MM.1S (cell line): ENCODE measurements around the gene ERG.

Experiments
- DNase-seq: peaks from one replicate; pipeline ENCODE4 v3.0.0-alpha.2; 2015
- H2AFZ ChIP-seq: fragments of 300-600 bp; sonication (generic); 2 replicates; pipeline ENCODE4 v1.6.0; 2016; ENCODE audit warnings: antibody characterized with exemption, low read length
- H3F3A ChIP-seq: fragments of 300-600 bp; sonication (generic); 2 replicates; pipeline ENCODE4 v1.6.1; 2016; ENCODE audit warnings: mild to moderate bottlenecking, antibody characterized with exemption, low read length, moderate library complexity, mixed read lengths; ENCODE audit not compliant: insufficient read depth
- H3K27ac ChIP-seq: fragments of 300-600 bp; sonication (generic); 2 replicates; pipeline ENCODE4 v1.5.1; 2016; ENCODE audit warnings: mild to moderate bottlenecking, low read length
- H3K27me3 ChIP-seq: fragments of 300-600 bp; sonication (generic); replicated peaks from 2 replicates; pipeline ENCODE4 v1.6.0; 2016; ENCODE audit warnings: low read length; ENCODE audit not compliant: insufficient read depth
- H3K36me3 ChIP-seq: fragments of 300-600 bp; sonication (generic); replicated peaks from 2 replicates; pipeline ENCODE4 v1.6.1; 2016; ENCODE audit warnings: mild to moderate bottlenecking, low read length, mixed read lengths; ENCODE audit not compliant: insufficient read depth
- H3K4me1 ChIP-seq: fragments of 300-600 bp; sonication (generic); 2 replicates; pipeline ENCODE4 v1.6.1; 2016; ENCODE audit warnings: low read length, mixed read lengths
- H3K4me2 ChIP-seq: fragments of 300-600 bp; sonication (generic); 2 replicates; pipeline ENCODE4 v1.6.0; 2016; ENCODE audit warnings: low read depth, low read length
- H3K4me3 ChIP-seq: fragments of 300-600 bp; sonication (generic); 2 replicates; pipeline ENCODE4 v1.5.1; 2016; ENCODE audit warnings: low read length, mixed read lengths
- H3K79me2 ChIP-seq: fragments of 300-600 bp; sonication (generic); 2 replicates; pipeline ENCODE4 v1.6.1; 2016; ENCODE audit warnings: mixed run types, low read length, mixed read lengths
- H3K9ac ChIP-seq: fragments of 300-600 bp; sonication (generic); 2 replicates; pipeline ENCODE4 v1.6.1; 2016; ENCODE audit warnings: low read length, mixed read lengths
- H3K9me2 ChIP-seq: fragments of 300-600 bp; sonication (generic); replicated peaks from 2 replicates; pipeline ENCODE4 v1.6.1; 2016; ENCODE audit warnings: mild to moderate bottlenecking, low read length, mixed read lengths; ENCODE audit not compliant: insufficient read depth
- H3K9me3 ChIP-seq: fragments of 300-600 bp; sonication (generic); replicated peaks from 2 replicates; pipeline ENCODE4 v1.6.1; 2016; ENCODE audit warnings: mild to moderate bottlenecking, low read length, mixed read lengths; ENCODE audit not compliant: insufficient read depth
- H4K20me1 ChIP-seq: fragments of 300-600 bp; sonication (generic); 2 replicates; pipeline ENCODE4 v1.6.1; 2016; ENCODE audit warnings: mild to moderate bottlenecking, low read length, moderate library complexity, mixed read lengths; ENCODE audit not compliant: insufficient read depth
- CTCF ChIP-seq: fragments of 300-600 bp; sonication (generic); IDR thresholded peaks from 2 replicates; pipeline ENCODE4 v1.5.1; 2016; ENCODE audit warnings: antibody characterized with exemption, low read length, mixed read lengths
- EZH2 ChIP-seq: fragments of 300-600 bp; sonication (generic); optimal IDR thresholded peaks from 2 replicates; pipeline ENCODE3; 2017; ENCODE audit warnings: low read depth, mild to moderate bottlenecking, antibody characterized with exemption, low read length, mixed read lengths
- EZH2phosphoT487 ChIP-seq: fragments of 300-600 bp; sonication (generic); IDR thresholded peaks from 2 replicates; pipeline ENCODE4 v1.6.1; 2018; ENCODE audit warnings: antibody characterized with exemption, low read length

Gene ERG

DNA sequence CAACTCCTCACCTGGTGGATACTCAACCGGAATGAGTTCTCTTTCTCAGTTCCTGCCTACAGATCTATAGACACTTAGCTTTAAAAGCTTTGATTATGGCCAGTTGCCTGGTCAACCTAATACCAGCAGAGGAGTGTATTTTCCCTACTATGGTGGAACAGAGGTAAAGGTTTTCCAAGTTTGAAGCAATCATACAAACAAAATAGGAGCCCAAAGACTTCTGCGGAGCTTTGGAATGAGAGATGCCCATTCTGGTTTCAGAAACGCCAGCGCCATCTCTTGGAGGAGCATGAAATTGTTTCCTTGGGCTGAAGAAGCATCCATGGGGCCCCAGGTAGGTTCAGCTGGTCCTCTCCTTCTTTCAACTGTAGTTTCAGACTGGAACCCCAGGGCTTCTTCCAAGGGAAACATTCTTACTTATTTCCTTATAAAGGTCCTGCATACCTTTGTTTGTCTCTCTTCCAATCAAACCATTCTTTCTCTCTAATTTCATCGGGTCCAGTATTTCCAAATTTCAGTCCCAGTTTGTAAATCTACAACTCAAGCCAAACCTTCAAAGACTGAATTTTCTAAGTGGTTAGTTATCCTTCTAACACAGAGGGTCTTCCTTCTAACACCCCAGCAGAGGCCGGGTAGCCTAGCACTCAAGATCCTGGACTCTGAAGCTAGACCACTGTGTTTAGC, 145.6 kb downstream of the ERG start:
- H3K4me2 ChIP-seq = no peak overlapping the region
- no peak overlapping the region for H3K9ac ChIP-seq
- 0 out of 2 replicates have a peak, but pooled peaks cover 2% of the 10 kb centered on the region for H3K4me1 ChIP-seq
- H2AFZ ChIP-seq = no peak overlapping the region
- peak; percentile 63 for DNase-seq
- H3K27ac ChIP-seq = no peak overlapping the region
- H3K27me3 ChIP-seq = no peaks in the 10 kb centered on the region
- no peaks in the 10 kb centered on the region for H3K9me3 ChIP-seq
- no peak overlapping the region for H3K4me3 ChIP-seq
- TF ChIP-seq CTCF (peak; percentile 97), EZH2phosphoT487 (no peak), EZH2 (no peak)
- no peaks in the 10 kb centered on the region for H3K9me2 ChIP-seq
- H3K36me3 ChIP-seq = no peaks in the 10 kb centered on the region
- H4K20me1 ChIP-seq = no peaks in the 10 kb centered on the region
- H3K79me2 ChIP-seq = no peaks in the 10 kb centered on the region
- H3F3A ChIP-seq = no peaks in the 10 kb centered on the region

DNA sequence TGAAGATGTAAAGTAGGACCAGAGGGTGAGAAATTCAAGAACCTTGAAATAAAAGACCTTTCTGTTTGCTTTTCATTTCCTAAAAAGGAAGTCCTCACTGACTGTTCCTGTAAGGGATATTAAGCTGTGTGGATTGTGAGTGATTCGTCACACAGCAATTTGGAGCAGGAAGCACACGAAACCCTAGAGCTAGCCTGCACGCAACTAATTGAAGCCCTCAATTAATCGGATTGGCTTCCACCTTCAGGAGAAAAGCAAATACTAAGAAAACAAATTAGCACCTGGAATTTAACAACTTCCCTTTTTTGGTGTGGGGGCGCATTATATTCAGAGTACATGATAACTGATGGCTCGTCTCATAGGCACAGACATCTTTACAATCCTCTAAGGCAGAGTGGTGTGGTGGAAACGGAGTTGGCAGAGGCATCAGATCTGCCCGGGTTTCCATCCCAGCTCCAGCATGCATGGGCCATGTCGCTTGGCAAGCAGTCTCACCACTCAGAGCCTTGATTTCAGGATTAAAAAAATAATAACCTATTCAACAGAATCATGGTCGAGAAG, 146.2 kb downstream of the ERG start:
- Histone ChIP-seq H3K4me3 (no peak overlapping the region), H2AFZ (no peak overlapping the region), H3K79me2 (no peaks in the 10 kb centered on the region), H3K9me3 (no peaks in the 10 kb centered on the region), H3K36me3 (no peaks in the 10 kb centered on the region), H3K4me1 (0 out of 2 replicates have a peak, but pooled peaks cover 2% of the 10 kb centered on the region), H3K4me2 (no peak overlapping the region), H3K27me3 (no peaks in the 10 kb centered on the region), H4K20me1 (no peaks in the 10 kb centered on the region), H3K27ac (no peak overlapping the region), H3K9ac (no peak overlapping the region), H3F3A (no peaks in the 10 kb centered on the region), H3K9me2 (no peaks in the 10 kb centered on the region)
- no peak for DNase-seq
- TF ChIP-seq EZH2phosphoT487 = no peak
- TF ChIP-seq CTCF = no peak
- no peak for TF ChIP-seq EZH2

DNA sequence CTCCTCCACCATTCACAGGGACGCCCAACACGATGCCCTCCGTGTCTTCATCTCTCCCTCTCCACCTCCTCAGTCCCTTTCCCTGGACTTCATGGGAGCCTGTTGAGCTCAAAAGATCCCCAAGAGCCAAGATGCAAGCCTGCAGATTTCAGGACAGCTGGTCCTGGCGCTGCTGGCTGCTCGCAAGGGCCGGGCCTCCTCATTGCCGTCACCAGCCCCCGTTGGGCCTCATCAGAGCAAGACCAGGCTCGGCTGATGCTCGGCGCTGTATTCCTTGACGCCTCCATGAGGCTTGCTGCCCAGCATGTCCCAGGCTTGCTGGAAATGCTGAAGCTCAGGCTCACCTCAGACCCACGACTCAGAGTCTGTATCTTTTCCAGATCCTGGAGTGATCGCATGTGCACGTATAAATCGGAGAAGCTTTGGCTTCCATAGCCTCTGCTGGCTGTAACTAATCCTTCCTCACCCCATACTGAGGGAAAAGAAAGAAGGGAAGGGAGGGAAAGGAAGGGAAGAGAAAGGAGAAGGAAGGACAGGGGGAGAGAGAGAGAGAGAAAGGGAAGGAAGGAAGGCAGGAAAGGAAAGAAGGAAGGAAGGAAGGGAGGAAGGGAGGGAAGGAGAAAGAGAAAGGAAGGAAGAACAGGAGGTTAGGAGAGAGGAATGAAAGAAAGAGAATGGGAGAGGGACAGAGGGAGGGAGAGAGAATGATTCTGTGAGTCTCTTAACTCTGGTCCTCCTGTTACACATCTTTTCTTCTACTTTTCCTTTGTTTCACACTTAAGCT, 146.9 kb downstream of the ERG start:
- H3K27me3 ChIP-seq = no peaks in the 10 kb centered on the region
- H3K4me1 ChIP-seq = 0 out of 2 replicates have a peak, but pooled peaks cover 2% of the 10 kb centered on the region
- no peak overlapping the region for H3K4me2 ChIP-seq
- H3K79me2 ChIP-seq = no peaks in the 10 kb centered on the region
- H3F3A ChIP-seq = no peaks in the 10 kb centered on the region
- DNase-seq = no peak
- no peak overlapping the region for H3K27ac ChIP-seq
- H3K9me2 ChIP-seq = no peaks in the 10 kb centered on the region
- H3K9ac ChIP-seq = no peak overlapping the region
- no peaks in the 10 kb centered on the region for H3K36me3 ChIP-seq
- H4K20me1 ChIP-seq = no peaks in the 10 kb centered on the region
- TF ChIP-seq CTCF (no peak), EZH2 (no peak), EZH2phosphoT487 (no peak)
- H2AFZ ChIP-seq = no peak overlapping the region
- H3K4me3 ChIP-seq = no peak overlapping the region
- H3K9me3 ChIP-seq = no peaks in the 10 kb centered on the region
